Measurements from ENCODE around the gene MNT.

Gene MNT

GRCh38 chr17:2395258-2396181 is 5.3 kb downstream of the MNT start:
- no peak for DNase-seq

- no peak for DNase-seq
Measured at GRCh38 chr17:2394775-2395201, 6.1 kb downstream of the MNT start.

GRCh38 chr17:2393954-2394749 is 6.7 kb downstream of the MNT start:
- no peak for DNase-seq

- peak; percentile 79 for DNase-seq
Measured at GRCh38 chr17:2393174-2393953, 7.5 kb downstream of the MNT start.

- peak; percentile 85 to 87 for DNase-seq
Measured at GRCh38 chr17:2392252-2393173, 8.3 kb downstream of the MNT start.

- no peak for DNase-seq
Measured at GRCh38 chr17:2391597-2392251, 9.1 kb downstream of the MNT start.

GRCh38 chr17:2390199-2390836 is 10.5 kb downstream of the MNT start:
- DNase-seq = no peak

GRCh38 chr17:2388683-2389055 is 12.2 kb downstream of the MNT start:
- DNase-seq = no peak

- DNase-seq = no peak
Measured at GRCh38 chr17:2388020-2388682, 12.7 kb downstream of the MNT start.

GRCh38 chr17:2387086-2388019 is 13.5 kb downstream of the MNT start:
- DNase-seq = no peak

- no peak for DNase-seq
Measured at GRCh38 chr17:2386400-2387085, 14.3 kb downstream of the MNT start.

GRCh38 chr17:2385240-2386210 is 15.3 kb downstream of the MNT start:
- DNase-seq = no peak

- DNase-seq = no peak
Measured at GRCh38 chr17:2384439-2385127, 16.3 kb downstream of the MNT start.

GRCh38 chr17:2383628-2384167 is 17.2 kb downstream of the MNT start:
- DNase-seq = peak in 1 of 2 experiments; percentile 18

GRCh38 chr17:2380950-2381649 is 19.8 kb downstream of the MNT start:
- DNase-seq = no peak

Measured in NCI-H524 (cell line).